HG03175 (cell line): ENCODE results near the gene ASXL1.
"Not testable (repeated sequence)": the region's sequence is repeated elsewhere in the genome, so short reads cannot be mapped to it uniquely, and the experiment has no call there.

Source experiments
- ATAC-seq: cut with Tn5 transposase; IDR thresholded peaks from one replicate; pipeline ENCODE4 v1.9.1; 2021; ENCODE audit warnings: mild to moderate bottlenecking, moderate library complexity; ENCODE audit not compliant: unreplicated experiment

ASXL1 gene

DNA sequence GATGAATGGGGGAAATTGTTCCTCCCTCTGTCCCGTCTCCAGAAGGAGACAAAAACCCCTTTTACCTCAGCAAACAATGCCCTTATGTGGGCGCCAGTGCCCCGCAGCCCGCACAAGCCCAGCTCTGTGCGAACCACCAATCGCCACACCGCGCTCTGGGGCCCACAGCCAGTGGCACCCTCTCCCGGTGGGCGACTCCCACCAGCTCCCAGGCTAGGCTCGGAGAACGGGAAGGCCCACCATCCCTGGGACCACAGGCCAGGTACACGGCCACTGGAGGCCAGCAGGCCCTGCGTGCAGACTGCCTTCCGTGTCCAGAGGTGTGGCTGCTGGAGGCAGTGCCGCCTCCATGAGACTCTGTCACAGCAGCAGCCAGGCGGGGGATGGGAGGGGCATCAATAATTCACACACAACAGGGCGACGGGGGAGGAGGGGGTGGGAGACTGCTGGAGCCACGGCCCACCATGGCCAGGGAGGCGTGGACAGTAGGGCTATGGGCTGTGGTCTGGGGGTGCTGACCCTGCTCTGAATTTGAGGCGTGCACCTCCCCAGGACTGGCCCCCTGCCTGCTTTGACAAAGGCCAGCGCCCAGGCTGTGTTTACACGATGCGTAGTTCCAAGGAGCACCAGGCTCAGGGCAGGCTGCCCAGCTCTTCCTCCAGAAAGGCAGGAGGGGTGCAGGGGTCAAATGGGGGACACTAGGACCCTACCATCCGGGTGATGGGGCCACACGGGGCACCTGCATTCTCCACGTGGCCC is 105.7 kb downstream of the ASXL1 start:
- no peak for ATAC-seq

DNA sequence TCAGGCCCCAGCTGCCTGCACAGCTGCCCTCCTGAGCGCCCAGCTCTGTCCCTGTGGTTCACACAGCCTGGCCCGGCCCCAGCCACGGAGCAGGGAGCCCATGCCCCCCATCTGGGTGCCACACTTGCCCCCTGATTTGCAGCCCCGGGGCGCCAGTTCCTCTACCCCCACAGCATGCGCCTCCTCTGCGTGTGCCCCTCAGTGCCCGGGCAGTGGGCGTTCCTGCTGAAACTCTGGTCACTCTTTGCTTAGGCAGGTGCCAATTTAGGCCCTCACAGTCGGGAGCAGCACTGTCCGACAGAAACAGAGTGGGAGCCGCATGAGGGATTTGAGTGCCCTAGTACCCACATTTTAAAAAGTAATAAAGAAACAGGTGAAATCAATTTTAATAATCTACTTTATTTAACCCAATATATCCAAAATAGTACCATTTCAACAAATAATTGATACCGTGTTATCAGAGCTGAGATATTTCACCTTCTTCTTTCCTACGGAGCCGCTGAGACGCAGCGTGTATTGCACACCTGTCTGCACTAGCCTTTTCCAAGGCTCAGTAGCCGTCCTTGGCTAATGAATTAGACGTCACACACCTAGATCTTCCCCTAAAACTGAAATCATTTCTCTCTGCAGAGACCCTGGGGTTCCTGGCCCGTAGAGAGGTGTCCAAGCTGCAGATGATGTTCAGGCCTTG is 106.4 kb downstream of the ASXL1 start:
- ATAC-seq: no peak

DNA sequence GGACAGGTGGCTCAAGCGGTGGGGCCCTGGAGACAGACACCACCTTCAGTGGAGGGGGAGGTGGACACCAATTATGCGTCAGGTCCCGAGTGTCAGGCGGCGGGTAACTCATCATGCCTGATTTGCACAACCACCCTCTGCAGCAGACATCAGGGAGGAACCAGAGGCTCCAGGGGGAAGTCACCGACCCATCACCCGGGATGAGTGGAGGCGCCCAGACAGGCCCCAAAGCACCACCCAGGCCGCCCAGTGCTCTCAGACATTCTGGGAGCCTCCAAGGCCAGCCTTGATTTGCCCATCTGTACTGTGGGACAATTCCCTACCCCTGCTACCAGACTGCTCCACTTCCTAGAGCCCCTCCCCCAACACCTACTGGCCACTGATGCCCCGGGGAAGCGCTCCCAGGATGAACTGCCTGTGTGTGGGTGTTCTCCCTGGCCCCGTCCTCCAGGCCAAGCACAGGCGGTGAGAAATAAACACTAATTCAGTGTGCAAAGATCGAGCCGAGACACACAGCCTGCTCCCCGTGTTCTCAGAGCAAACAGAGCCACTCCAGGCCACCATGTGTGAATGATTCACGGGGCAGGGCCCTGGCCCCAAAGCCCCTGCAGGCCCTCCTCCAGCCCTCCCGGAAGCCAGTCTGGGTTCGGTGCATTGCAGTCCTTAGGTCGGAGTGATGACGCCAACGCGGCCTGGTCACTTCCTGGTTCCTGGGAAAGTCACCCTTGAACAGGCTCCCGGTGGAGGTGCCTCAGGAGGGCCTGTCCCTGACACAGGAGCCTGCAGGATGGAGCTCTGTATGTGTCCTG is 107.2 kb downstream of the ASXL1 start:
- no peak for ATAC-seq

DNA sequence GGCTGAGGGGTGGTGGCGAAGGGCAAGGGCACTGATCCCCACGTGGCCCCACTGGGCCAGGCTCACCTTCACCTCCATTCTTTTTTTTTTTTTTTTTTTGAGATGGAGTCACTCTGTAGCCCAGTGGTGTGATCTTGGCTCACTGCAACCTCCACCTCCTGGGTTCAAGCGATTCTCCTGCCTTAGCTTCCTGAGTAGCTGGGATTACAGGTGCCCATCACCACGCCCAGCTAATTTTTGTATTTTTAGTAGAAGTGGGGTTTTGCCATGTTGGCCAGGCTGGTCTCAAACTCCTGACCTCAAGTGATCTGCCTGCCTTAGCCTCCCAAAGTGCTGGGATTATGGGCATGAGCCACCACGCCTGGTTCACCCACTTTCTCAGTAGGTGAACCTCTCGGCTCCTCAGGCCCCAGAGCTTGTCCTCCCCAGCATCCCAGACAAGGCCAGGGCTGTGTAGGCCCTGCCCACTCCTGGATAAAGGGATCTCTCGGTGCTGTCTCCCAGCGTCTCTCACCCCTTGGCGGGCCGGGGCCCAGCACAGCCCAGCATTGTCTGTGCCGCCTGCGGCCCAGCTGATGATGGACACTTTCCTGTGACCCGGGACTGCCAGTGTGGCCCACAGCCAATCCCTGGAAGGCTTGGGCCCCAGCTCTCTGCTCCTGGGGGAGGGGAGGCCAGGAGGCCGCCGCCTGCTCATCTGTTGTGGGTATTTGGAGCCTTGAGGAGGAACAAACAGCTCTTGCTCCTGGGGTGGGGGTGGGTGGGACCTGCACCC is 108.0 kb downstream of the ASXL1 start:
- not testable (repeated sequence) for ATAC-seq

DNA sequence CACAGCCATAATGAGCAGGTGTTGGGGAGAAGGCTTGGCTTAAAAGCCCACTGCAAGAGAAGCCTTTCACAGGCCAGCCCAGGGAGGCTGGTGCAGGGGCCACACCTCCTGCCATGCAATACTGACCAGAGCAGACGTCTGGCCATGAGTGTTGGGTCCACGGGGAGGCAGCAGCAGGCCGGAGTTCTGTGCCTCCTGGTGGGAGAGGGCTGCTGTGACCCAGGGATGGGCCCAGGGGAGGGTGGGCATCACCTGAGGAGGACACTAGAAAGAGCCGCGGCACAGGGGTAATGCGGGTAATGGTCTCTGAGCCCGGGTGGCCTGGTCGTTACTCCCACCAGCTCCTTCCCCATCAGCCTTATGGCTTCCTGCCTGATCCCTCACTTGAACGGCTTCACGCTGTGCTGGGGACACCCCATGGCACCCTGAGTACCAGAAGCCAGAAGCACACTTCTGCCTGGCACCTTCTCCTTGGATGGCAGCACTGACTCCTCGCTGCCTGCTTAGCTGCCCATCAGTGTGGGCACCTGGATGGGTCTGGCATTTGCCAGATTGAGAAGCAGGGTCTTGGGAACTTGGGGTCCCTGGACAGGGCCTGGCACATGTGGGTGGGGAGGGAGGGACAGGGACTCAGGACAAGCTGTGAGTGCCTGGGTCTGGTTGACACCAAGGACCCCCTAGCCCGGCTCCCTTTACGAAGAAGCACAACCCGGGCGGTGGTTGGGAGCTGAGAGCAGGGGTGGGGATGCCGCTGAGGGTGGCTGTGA is 108.8 kb downstream of the ASXL1 start:
- no peak for ATAC-seq

DNA sequence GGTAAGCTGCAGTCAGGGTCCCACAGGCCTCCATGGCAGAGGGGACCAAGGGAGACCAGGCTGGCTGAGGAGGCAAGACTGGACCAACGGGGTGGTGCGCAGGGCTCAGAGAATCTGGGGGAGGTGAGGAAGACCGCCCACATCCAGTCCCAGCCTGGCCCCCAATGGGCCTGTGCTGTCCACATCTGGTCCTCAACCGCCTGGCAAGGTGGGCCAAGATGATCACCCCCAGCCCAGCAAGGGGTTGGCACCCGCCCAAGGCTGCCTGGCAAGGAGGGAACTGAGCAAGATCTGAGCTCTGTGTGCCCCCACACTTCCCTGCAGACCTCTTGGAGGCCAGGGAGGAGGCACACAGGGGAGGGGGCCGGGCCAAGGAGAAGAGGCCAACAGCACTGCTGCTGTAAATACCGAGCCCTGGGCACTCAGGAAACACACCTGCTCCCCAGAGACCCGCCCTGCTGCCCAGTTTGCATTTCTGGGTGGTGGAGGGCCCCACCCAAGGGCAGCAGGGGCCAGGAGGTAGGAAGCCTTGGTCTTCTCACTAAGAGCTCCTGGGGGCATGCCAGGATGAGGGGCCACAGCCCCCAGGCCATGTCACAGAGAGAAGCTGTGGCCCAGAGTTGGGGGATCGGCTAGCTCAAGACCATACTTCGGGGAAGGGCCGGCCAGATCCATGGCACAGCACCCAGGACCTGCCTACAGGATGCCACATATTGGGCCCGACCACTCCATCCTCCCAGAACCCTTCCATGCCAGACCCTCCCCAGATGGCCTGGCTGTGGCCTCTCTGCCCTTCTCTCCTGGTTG is 109.6 kb downstream of the ASXL1 start:
- ATAC-seq: no peak

DNA sequence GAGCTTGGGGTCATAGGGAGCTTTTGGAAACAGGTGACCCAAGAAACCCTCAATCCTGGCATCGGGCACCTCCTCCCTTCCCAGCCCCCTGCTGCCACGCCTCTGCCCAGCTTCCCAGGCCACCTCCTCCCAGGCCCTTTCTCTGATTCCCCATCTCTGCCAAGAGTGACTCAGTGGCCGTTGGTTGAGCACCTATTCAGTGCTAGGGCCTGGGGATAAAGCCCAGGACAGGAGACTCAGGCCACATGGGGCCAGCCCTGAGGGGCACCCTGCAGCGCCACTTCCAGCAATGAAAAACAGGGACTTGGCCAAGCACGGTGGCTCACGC is 110.1 kb downstream of the ASXL1 start:
- ATAC-seq: no peak

DNA sequence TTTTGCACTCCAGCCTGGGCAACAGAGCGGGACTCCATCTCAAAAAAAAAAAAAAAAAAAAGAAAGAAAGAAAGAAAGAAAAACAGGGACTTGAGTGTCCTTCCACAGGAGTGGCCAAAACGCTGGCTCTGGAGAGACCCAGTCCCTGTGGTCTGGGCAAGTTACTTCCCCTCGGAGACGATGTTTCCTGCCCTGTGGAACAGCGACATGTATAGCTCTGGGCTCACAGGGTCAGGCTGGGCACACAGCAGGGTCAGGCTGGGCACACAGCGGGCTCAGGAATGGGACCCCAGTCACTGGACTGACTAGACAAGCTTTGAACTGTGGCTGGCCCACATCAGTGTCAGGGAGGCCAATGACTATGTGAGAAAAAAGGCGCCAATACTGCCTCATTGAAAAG is 110.7 kb downstream of the ASXL1 start:
- ATAC-seq: no peak

DNA sequence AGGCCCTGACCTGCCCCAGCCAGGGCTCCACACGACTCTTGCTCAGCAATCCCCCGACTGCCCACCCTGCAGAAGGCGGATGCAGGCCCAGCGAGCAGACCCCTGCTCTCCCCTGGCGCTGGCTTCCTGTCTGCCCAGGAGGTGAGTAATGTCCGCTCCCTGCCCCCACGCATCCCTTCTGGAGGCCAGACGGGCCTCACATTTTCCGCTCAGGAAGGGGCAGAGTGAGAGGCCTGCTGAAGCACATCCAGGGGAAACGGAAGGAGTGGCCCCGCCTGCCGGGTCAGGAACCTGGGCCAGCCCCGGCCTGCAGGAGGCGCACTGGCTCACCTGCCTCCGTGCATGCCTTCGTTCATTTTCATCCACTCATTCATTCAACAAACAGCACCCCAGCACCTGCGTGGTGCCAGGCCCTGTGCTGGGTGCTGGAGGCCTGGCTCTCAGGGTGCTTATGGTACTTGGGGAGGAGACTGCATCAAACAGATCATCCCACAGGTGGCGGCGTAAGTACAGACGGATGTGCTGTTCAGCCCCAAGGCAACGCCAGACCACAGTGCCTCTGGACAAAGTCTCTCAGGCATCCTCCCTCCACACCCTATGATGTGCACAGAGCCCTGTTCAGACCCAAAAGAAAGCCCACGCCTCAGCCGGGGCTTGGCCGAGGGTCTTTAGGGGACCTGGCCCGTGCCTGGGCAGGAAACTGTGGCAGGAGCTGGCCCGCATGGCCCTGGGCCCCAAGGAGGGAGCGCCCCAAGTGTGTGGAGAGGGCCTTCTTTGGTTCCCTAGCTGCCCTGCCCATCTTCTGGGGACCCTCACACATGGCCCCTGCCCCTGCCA is 112.1 kb downstream of the ASXL1 start:
- no peak for ATAC-seq

DNA sequence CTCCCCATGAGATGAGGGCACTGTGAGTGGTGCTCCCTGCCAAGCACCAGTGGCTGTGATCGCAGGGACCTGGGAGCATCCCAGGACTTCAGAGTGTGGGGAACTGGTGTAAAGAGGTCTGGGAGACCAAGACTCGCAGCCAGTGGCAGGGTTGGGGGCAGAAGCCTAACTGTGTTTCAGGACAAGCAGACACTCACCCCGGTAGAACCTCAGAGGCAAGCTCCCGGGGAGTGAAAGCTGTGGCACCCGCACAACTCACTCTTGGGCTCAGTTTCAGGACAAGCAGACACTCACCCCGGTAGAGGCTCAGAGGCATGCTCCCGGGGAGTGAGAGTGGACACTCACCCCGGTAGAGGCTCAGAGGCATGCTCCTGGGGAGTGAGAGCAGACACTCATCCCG is 112.8 kb downstream of the ASXL1 start:
- no peak for ATAC-seq

DNA sequence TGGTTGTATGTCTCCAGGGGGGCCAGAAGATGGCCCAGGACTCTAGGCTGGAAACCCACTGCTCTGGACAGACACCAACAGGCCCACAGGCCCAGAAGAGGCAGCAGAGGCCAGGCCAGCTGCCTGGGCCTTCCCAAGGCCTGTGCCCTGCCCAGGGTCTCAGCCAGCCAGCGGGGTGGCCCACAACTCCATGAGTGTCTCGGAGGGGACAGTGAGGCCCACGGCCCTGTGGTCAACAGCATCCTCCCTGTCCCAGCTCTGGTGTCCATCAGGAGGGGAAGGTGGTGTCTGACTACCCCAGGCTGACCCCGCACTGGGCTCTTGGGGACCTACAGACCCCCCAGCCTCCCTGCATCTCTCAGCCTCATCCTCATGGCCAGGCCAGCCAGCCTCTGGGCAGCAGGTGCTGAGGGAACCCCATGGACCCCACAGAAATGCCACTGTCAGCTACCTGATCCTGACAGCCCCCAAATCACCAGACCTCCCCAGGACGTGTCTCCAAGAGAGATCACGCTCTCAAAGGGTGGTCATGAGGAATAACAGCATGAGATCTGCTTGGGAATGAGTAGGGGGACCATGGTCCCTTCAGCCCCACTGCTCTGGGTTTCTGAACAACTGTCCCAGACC is 114.6 kb downstream of the ASXL1 start:
- no peak for ATAC-seq

DNA sequence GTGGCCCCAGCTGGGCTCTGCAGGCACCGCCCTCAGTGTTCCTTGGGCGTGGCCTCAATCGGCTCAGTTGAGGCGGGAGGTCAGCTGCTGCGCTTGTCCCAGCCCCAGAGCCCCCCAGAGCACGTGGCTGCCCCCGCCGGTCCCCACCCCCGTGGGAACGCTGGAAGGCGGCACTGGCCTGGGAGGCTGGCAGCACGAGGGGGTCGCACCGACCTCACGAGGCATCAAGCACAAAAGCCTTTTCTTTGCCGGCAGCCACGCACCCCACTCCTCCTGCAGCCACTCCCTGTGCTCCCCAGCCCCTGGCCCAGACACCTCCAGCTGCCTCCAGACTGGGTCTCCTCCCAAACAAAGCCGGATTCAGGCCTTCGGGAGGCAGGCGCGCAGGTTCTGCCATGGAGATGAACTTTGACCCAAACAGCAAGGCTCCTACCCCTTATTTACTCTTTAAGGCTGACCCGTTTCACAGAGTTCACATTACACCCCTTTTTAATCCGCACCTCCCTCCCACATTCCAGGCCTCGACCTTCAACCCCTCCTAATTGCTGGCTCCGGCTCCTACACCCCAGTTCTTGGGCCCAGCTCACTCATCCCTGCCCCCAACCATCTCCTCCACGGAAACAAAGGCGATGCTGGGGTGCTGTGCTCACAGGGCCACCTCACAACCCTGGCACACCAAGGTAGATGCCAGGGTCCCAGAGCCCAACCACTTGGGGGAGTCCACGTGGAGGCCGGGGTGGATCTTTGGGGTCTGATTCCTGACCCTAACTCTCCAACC is 115.3 kb downstream of the ASXL1 start:
- ATAC-seq: no peak

DNA sequence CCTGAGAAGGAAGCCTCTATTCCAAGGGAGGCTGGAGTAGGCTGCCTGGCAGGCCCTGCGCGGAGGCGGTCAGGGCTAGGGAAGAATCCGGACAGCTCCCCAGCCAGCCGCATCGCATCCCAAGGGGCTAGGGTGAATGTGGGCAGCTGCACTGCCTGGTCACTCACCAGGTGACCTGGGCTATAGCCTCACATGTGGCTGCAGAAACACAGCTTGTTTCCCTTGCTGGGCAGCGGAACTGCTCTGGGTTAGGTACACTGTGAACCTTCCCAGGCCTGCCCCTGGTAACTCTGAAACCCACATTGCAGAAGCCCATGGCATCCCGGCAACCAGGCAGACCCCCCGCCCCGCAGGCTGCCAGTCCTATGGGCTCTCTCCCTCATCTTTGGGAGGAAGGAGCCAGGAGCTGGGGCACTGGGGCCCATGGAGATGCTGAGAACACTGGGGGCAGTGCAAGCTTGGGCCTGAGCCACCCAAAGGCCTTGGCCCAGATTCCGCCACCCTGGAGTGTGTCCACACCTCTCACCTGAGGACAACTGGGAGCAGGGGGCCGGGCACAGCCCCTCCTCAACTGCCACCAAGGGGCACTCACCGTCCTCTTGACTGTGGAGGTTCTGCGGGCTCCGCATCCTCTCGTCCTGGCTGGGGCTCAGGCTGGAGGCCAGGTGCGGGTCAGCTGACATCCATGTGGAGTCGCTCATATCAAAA is 116.0 kb downstream of the ASXL1 start:
- no peak for ATAC-seq

DNA sequence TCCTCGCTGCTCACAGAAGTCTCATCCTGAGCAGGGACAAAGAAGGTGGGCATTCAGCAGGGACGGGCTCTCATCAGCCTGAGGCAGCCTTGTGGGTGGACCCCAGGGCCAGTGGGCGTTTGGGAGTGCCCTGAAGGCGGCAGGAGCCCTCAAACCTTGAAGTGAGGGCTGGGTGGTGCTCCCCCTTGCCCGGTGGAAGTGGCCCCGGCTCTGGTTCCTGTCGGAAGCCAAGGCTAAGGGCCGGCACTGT is 116.5 kb downstream of the ASXL1 start:
- no peak for ATAC-seq

DNA sequence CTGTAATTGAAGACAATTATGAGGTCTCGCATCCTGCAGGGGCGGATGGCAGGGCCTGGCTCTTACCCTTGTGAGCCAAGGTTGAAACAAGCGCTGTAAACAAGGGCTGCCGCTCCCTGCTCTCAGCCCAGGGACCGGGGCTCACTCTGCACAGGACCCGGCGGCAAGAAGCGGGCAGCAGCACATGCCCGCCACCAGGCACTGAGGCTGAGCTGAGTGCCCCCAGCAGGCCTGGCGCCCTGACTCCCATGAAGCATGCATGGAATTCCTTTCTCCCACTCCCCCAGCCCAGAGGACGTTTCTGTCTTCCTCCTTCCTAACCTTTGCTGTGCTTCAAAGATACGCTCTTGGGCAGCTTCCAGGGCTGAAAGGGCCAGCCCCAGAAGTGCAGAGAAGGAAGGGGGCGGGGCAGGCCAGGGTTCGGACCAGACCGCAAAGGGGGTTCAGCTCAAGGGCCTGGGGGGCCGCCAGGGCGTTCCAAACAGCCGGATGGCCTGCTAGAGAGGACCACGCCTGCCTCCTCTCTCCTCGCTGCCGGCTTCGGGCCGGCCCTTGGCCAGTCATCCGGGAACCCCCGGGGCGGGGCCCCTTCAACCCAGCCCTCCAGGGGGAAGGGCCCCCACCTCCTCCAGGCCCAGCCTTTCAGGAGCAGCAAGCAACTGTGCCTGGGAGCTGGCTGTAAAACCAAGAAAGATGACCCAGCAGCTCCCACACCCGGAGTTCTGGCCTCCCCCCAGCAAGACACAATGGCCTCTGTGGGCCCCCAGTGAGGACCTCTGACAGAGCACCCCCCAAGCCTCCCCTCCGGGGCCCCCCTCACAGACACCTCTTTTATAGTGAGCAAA is 117.1 kb downstream of the ASXL1 start:
- no peak for ATAC-seq
